Liver (tissue), 9 donors: ENCODE data around the gene ZNF43. TPM values are rescaled to one million over a fixed set of nuclear protein-coding genes. Genes with fewer than 3 reads are reported as not detected.
A peak's percentile ranks its signal among the peaks of the same experiment; 100 is the strongest.
"Not testable (repeated sequence)": the region's sequence is repeated elsewhere in the genome, so short reads cannot be mapped to it uniquely, and the experiment has no call there.

Source experiments
- DNase-seq: peaks from one replicate; pipeline ENCODE4 v3.0.0-alpha.2; 2017; ENCODE audit warnings: low spot score
- H3K27ac ChIP-seq, 2 donors: one replicate each; pipeline ENCODE4 v1.7.0; 2013; ENCODE audit warnings: inconsistent platforms in 2 of 2, low read length in 2 of 2, control low read depth in 1 of 2, low read depth in 1 of 2, mild to moderate bottlenecking in 1 of 2
- H3K27me3 ChIP-seq, 4 donors: one replicate each; pipeline versions ENCODE4 v1.6.1 to v1.7.0; 2013; ENCODE audit warnings: low read length in 3 of 4, inconsistent platforms in 1 of 4, mild to moderate bottlenecking in 1 of 4, moderate library complexity in 1 of 4; ENCODE audit not compliant: control insufficient read depth in 4 of 4, insufficient read depth in 4 of 4
- H3K36me3 ChIP-seq, 4 donors: one replicate each; pipeline versions ENCODE4 v1.6.1 to v1.7.0; 2013; ENCODE audit warnings: low read length in 3 of 4, mild to moderate bottlenecking in 3 of 4, low read depth in 1 of 4, moderate library complexity in 1 of 4; ENCODE audit not compliant: control insufficient read depth in 4 of 4, insufficient read depth in 3 of 4
- H3K4me1 ChIP-seq, 4 donors: one replicate each; pipeline versions ENCODE4 v1.6.1 to v1.7.0; 2013; ENCODE audit warnings: low read length in 3 of 4, mild to moderate bottlenecking in 3 of 4, moderate library complexity in 1 of 4; ENCODE audit not compliant: control insufficient read depth in 4 of 4, insufficient read depth in 4 of 4
- H3K4me3 ChIP-seq, 3 donors: one replicate each; pipeline versions ENCODE4 v1.6.1 to v1.7.0; 2013; ENCODE audit warnings: low read length in 3 of 3, control low read depth in 1 of 3, low read depth in 1 of 3, mild to moderate bottlenecking in 1 of 3
- H3K9ac ChIP-seq, 2 donors: one replicate each; pipeline ENCODE4 v1.7.0; 2013; ENCODE audit warnings: low read length in 2 of 2, mild to moderate bottlenecking in 2 of 2, moderate library complexity in 2 of 2, control low read depth in 1 of 2, low read depth in 1 of 2
- H3K9me3 ChIP-seq, 4 donors: one replicate each; pipeline versions ENCODE4 v1.6.1 to v1.7.0; 2013; ENCODE audit warnings: low read length in 3 of 4; ENCODE audit not compliant: control insufficient read depth in 4 of 4
- EGR1 ChIP-seq, 2 donors: IDR thresholded peaks; 2 replicates each; pipeline ENCODE4 v1.6.1; 2016 to 2018; ENCODE audit warnings: antibody characterized with exemption in 2 of 2, low read depth in 2 of 2
- FOXA2 ChIP-seq: IDR thresholded peaks from 2 replicates; pipeline ENCODE4 v1.6.1; 2016; ENCODE audit warnings: antibody characterized with exemption
- HNF4A ChIP-seq, 2 donors: conservative IDR thresholded peaks; 2 replicates each; pipeline ENCODE4 v1.6.1; 2016; ENCODE audit warnings: antibody characterized with exemption in 2 of 2, mild to moderate bottlenecking in 2 of 2
- JUND ChIP-seq, 2 donors: IDR thresholded peaks; 2 replicates each; pipeline ENCODE4 v1.6.1; 2016; ENCODE audit warnings: antibody characterized with exemption in 2 of 2
- NR2F2 ChIP-seq: IDR thresholded peaks from 2 replicates; pipeline ENCODE4 v1.6.1; 2016; ENCODE audit warnings: antibody characterized with exemption
- RAD21 ChIP-seq, 2 donors: IDR thresholded peaks; 2 replicates each; pipeline ENCODE4 v1.6.1; 2016; ENCODE audit warnings: antibody characterized with exemption in 2 of 2, mild to moderate bottlenecking in 2 of 2
- SP1 ChIP-seq: IDR thresholded peaks from 2 replicates; pipeline ENCODE4 v1.6.1; 2018; ENCODE audit warnings: antibody characterized with exemption, mild to moderate bottlenecking
- YY1 ChIP-seq: IDR thresholded peaks from 2 replicates; pipeline ENCODE4 v1.6.1; 2016; ENCODE audit warnings: antibody characterized with exemption, mild to moderate bottlenecking
- WGBS: extraction: QIAGEN DNeasy Blood & Tissue Kit; methylation state at CpG from one replicate; pipeline ENCODE4 v1.1.7; 2013; 5-methylcytosine and 5-hydroxymethylcytosine counted together
- polyA plus RNA-seq, 2 donors: library from polyadenylated mRNA; stranded (reverse) in 1 of 2; unstranded in 1 of 2; fragments of 200-250 nt in 1 of 2; fragments of >200 nt in 1 of 2; fragmentation: Nextera tagmentation in 1 of 2; extraction: Ambion mirVana in 1 of 2; gene quantifications; one replicate each; pipeline versions ENCODE4 v1.2.1 to v1.2.3, GENCODE V29; 2013 to 2015
- total RNA-seq, 2 donors: library from RNA; depleted of rRNA; stranded (reverse); fragments of >200 nt; gene quantifications; one replicate each; pipeline ENCODE4 v1.2.3, GENCODE V29; 2014
- TF ChIP-seq, protein P1 (sequence below): IDR thresholded peaks from 2 replicates; pipeline ENCODE4 v1.6.1; 2016; ENCODE audit warnings: antibody characterized with exemption
- TF ChIP-seq, protein P2 (sequence below): IDR thresholded peaks from 2 replicates; pipeline ENCODE4 v1.6.1; 2016; ENCODE audit warnings: antibody characterized with exemption, mild to moderate bottlenecking
- TF ChIP-seq, protein P3 (sequence below): fragments of 150-350 bp; IDR thresholded peaks from 2 replicates; pipeline ENCODE4 v1.5.1; 2017; ENCODE audit warnings: improper control_type of control experiment, low read depth, low read length; ENCODE audit not compliant: missing input control
- donor health status: healthy.
- donor health status: healthy.
- donor health status: healthy.
- donor health status: healthy.
- donor health status: healthy.

Gene ZNF43
- total and polyA plus RNA-seq, 4 donors, result 0.31 to 6.9 (median 1.7) TPM

DNA sequence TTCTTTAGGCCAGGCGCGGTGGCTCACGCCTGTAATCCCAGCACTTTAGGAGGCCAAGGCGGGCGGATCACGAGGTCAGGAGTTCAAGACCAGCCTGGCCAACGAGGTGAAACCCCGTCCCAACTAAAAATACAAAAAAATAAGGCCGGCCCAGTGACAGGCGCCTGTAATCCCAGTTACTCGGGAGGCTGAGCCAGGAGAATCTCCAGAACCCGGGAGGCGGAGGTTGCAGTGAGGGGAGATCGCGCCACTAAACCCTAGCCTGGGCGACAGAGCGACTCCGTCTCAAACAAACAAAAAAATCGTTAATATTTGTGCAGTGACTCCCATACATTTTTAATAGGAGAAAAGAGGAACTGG, 69.3 kb downstream of the ZNF43 start:
- not testable (repeated sequence) for H3K9me3 ChIP-seq, H3K27me3 ChIP-seq, DNase-seq, H3K4me1 ChIP-seq
- 6% methylated on average over 19 of the region's 19 CpGs for whole genome bisulfite sequencing
- H3K4me3 ChIP-seq, result peak overlapping the region; percentile 77 to 95 (median 95)
- peak overlapping the region in 1 of 2 donors; percentile 73 for H3K9ac ChIP-seq
- peaks cover 0 to 15% (median 4%) of the 10 kb centered on the region in 4 donors for H3K36me3 ChIP-seq
- H3K27ac ChIP-seq, result peak overlapping the region in 1 of 2 donors; percentile 29

DNA sequence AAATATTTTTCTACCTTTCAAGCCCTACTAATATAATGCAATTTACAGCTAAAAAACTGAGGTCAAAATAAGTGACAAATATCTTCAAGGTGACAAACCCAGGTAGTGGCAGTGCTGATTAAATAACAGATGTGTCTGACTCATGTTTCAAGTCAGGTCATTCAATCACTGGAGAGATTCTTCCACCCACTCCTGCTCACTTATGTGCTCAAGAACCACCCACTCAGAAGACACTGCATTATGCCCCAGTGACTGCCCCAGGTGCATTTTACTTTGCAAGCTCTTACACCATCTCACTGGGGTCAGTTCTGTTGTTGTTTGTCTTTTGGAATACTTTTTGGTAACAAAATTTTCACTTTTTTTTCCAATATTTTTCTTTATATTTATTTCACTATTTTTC, 70.8 kb downstream of the ZNF43 start:
- H3K4me3 ChIP-seq, result no peak overlapping the region
- H3K27me3 ChIP-seq, result no peaks in the 10 kb centered on the region
- H3K9me3 ChIP-seq, result peaks cover 0 to under 1% (median 0%) of the 10 kb centered on the region in 4 donors
- peaks cover 0 to 16% (median 4%) of the 10 kb centered on the region in 4 donors for H3K36me3 ChIP-seq
- no peak overlapping the region for H3K27ac ChIP-seq
- no peak overlapping the region for H3K9ac ChIP-seq
- no peak for DNase-seq
- TF ChIP-seq YY1 (no peak), HNF4A (conservative IDR thresholded peaks at IDR 0.05) (no peak), RAD21 (IDR thresholded peaks at IDR 0.05) (no peak), JUND (IDR thresholded peaks at IDR 0.05) (no peak), NR2F2 (no peak), EGR1 (IDR thresholded peaks at IDR 0.05; ENCODE audit: low read depth in 2 of 2) (no peak), FOXA2 (no peak), SP1 (no peak)
- TF ChIP-seq, protein P1, sequence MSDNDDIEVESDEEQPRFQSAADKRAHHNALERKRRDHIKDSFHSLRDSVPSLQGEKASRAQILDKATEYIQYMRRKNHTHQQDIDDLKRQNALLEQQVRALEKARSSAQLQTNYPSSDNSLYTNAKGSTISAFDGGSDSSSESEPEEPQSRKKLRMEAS, result no peak
- TF ChIP-seq, protein P2, sequence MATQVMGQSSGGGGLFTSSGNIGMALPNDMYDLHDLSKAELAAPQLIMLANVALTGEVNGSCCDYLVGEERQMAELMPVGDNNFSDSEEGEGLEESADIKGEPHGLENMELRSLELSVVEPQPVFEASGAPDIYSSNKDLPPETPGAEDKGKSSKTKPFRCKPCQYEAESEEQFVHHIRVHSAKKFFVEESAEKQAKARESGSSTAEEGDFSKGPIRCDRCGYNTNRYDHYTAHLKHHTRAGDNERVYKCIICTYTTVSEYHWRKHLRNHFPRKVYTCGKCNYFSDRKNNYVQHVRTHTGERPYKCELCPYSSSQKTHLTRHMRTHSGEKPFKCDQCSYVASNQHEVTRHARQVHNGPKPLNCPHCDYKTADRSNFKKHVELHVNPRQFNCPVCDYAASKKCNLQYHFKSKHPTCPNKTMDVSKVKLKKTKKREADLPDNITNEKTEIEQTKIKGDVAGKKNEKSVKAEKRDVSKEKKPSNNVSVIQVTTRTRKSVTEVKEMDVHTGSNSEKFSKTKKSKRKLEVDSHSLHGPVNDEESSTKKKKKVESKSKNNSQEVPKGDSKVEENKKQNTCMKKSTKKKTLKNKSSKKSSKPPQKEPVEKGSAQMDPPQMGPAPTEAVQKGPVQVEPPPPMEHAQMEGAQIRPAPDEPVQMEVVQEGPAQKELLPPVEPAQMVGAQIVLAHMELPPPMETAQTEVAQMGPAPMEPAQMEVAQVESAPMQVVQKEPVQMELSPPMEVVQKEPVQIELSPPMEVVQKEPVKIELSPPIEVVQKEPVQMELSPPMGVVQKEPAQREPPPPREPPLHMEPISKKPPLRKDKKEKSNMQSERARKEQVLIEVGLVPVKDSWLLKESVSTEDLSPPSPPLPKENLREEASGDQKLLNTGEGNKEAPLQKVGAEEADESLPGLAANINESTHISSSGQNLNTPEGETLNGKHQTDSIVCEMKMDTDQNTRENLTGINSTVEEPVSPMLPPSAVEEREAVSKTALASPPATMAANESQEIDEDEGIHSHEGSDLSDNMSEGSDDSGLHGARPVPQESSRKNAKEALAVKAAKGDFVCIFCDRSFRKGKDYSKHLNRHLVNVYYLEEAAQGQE, result no peak
- TF ChIP-seq, protein P3, sequence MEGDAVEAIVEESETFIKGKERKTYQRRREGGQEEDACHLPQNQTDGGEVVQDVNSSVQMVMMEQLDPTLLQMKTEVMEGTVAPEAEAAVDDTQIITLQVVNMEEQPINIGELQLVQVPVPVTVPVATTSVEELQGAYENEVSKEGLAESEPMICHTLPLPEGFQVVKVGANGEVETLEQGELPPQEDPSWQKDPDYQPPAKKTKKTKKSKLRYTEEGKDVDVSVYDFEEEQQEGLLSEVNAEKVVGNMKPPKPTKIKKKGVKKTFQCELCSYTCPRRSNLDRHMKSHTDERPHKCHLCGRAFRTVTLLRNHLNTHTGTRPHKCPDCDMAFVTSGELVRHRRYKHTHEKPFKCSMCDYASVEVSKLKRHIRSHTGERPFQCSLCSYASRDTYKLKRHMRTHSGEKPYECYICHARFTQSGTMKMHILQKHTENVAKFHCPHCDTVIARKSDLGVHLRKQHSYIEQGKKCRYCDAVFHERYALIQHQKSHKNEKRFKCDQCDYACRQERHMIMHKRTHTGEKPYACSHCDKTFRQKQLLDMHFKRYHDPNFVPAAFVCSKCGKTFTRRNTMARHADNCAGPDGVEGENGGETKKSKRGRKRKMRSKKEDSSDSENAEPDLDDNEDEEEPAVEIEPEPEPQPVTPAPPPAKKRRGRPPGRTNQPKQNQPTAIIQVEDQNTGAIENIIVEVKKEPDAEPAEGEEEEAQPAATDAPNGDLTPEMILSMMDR, result no peak
- peaks cover 0 to 2% (median 0%) of the 10 kb centered on the region in 4 donors for H3K4me1 ChIP-seq

DNA sequence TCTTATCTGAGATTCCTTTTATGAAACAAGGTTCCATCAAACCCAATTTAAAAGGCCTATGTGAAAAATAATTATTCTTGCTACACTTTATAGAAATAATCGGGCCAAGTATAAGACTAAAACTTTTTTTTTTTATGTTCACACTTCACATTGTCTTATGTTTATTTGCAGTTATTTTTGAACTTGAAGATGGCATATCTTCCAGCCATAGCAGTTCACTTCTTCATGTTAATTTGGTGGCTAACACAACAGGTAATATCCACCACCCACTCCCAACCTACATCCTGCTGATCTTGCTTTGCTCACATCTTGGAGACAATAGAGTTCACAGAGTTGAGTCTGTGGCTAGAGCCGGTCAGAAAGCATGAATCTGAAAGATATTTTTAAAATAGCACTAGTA, 74.4 kb downstream of the ZNF43 start:
- H3K36me3 ChIP-seq, result peaks cover 3 to 24% (median 10%) of the 10 kb centered on the region in 4 donors
- not testable (repeated sequence) for DNase-seq, H3K27ac ChIP-seq, H3K4me1 ChIP-seq, H3K9me3 ChIP-seq, H3K4me3 ChIP-seq, H3K27me3 ChIP-seq, H3K9ac ChIP-seq
- 48% methylated on average over 2 of the region's 2 CpGs for WGBS
